Heart left ventricle (tissue), 13 donors: ENCODE data around the gene ASTN2.

Experiments used
- CTCF ChIP-seq, 12 donors: fragments of 200-600 bp; sonication (generic) in 4 of 12; IDR thresholded peaks; one replicate each; pipeline versions ENCODE4 v1.5.0 to v1.8.0; 2018 to 2022; ENCODE audit warnings: antibody characterized with exemption in 12 of 12, mild to moderate bottlenecking in 5 of 12
- POLR2A ChIP-seq, 2 donors: fragments of 450-650 bp; IDR thresholded peaks; one replicate each; pipeline ENCODE4 v1.6.1; 2017; ENCODE audit warnings: antibody characterized with exemption in 2 of 2, mild to moderate bottlenecking in 2 of 2, moderate library complexity in 2 of 2
- donor health status: ischemic (EF 13 %, LVEDD 7.1; RV severe dilation, severe dysfunction).
- donor health status: DM: no; HTN: yes; CAD: no.
- donor health status: DM: no; HTN: no; CAD: no.
- donor health status: ischemic (EF 25% LVEDD 6.9; RV normal size, moderate dysfunction).
- donor health status: ischemic (EF 25% LVEDD 5.7; RV mildly dilated, moderate dysfunction).
- donor health status: ischemic (EF 35%, LVEDD 5.7; RV mildly dilated, moderate dysfunction).
- donor health status: nonischemic (EF 11% LVEDD 7.7; RV severe dilation, severe dysfunction).
- donor health status: DM: yes; HTN: yes; CAD: no.
- donor health status: PGD.
- donor health status: ischemic (EF 29% LVEDD 5.4; RV normal size, mild dysfunction).
- donor health status: nonischemic (EF 23%, LVEDD 6.1; RV moderate dilation, normal function).

- TF ChIP-seq CTCF (IDR thresholded peaks at IDR 0.05) (no peak), POLR2A (IDR thresholded peaks at IDR 0.05) (no peak)
Observed at GRCh38 chr9:117153021-117153420, 261.8 kb downstream of the ASTN2 start.
